Stimulated activated CD4-positive, alpha-beta T cell treated with anti-CD3 and anti-CD28 coated beads, Interleukin-4, amount 100 ng/mL, for 4 hours (primary cell): ENCODE results near the gene PLP1.

ENCODE experiments used
- DNase-seq, 2 experiments: peaks; one replicate each; pipeline ENCODE4 v3.0.0-alpha.2; 2020

Gene PLP1

GRCh38 chrX:103831803-103832544, 55.3 kb downstream of the PLP1 start, which contains the start of gene RAB9B:
Gene RAB9B, minus strand, starts transcription at chrX:103832257. Its CDS starts 6,473 bp downstream, at chrX:103825784.
- DNase-seq: peak in 1 of 2 experiments; percentile 74

DNA sequence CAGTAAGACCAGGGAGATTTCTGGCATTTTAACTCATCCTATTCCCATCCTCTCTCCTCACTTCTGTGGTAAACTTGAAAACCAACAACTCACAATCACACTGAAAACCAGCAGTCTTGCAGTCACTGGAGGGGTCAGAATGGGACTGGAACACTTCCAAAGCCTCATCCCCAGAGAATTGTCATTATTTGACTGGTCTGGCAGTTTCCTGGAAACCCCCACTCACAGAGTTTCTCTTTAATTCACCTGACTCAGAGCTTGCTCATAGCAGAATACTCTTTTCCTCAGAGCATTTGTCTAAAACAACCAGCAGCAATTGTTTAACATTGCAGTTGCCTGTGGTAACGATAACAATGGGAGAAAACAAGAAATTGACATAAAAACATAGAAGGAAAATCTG, 62.8 kb downstream of the PLP1 start:
- DNase-seq: no peak
